ENCODE results near the gene RILPL1. TPM values are rescaled to one million over a fixed set of nuclear protein-coding genes. Genes with fewer than 3 reads are reported as not detected.
A peak's percentile ranks its signal among the peaks of the same experiment; 100 is the strongest.
"Not testable (repeated sequence)": the region's sequence is repeated elsewhere in the genome, so short reads cannot be mapped to it uniquely, and the experiment has no call there.

The RILPL1 gene
- polyA plus RNA-seq, 1 donor (not counting 4 experiments of a cell fraction or from before 2014, with no cell fraction given): 17.0 TPM

- H3K79me2 ChIP-seq (ENCODE audit: control insufficient read depth, insufficient read depth, low read length): peaks cover 16% of the 10 kb centered on the region
- H4K20me1 ChIP-seq (ENCODE audit: control insufficient read depth, extremely low read depth, insufficient read depth, low read length): no peaks in the 10 kb centered on the region
- FAIRE-seq (no peak), DNase-seq (ENCODE audit: low read depth, low spot score) (no peak)
- no peaks in the 10 kb centered on the region for H3K9me1 ChIP-seq (ENCODE audit: control insufficient read depth, extremely low read depth, insufficient read depth, low read length)
- dilution Hi-C loops (cut with MboI; ENCODE audit: extremely low pct_ligation_motif_present, low sequenced_read_pairs): no loop called here
- H3K27me3 ChIP-seq (ENCODE audit: control insufficient read depth, extremely low read depth, insufficient read depth, low read length): no peaks in the 10 kb centered on the region
- no peak overlapping the region for H3K4me3 ChIP-seq (ENCODE audit: control insufficient read depth in 2 of 3, extremely low read depth in 1 of 3, insufficient read depth in 2 of 3, low read depth in 1 of 3, low read length in 3 of 3)
- H3K4me1 ChIP-seq (ENCODE audit: control insufficient read depth, extremely low read depth, insufficient read depth, low read length): peaks cover 25% of the 10 kb centered on the region
- H3K4me2 ChIP-seq (ENCODE audit: control insufficient read depth, extremely low read depth, insufficient read depth, low read depth, low read length): no peak overlapping the region
- no peak overlapping the region for H2AFZ ChIP-seq (ENCODE audit: control insufficient read depth, low read length)
- H3K9me3 ChIP-seq (ENCODE audit: control insufficient read depth, low read depth, low read length): no peaks in the 10 kb centered on the region
- no peak overlapping the region for H3K9ac ChIP-seq (ENCODE audit: control insufficient read depth, extremely low read depth, insufficient read depth, low read length)
- no peak for TF ChIP-seq EZH2 (IDR thresholded peaks at IDR 0.05; ENCODE audit: low read length)
- TF ChIP-seq, protein P1, sequence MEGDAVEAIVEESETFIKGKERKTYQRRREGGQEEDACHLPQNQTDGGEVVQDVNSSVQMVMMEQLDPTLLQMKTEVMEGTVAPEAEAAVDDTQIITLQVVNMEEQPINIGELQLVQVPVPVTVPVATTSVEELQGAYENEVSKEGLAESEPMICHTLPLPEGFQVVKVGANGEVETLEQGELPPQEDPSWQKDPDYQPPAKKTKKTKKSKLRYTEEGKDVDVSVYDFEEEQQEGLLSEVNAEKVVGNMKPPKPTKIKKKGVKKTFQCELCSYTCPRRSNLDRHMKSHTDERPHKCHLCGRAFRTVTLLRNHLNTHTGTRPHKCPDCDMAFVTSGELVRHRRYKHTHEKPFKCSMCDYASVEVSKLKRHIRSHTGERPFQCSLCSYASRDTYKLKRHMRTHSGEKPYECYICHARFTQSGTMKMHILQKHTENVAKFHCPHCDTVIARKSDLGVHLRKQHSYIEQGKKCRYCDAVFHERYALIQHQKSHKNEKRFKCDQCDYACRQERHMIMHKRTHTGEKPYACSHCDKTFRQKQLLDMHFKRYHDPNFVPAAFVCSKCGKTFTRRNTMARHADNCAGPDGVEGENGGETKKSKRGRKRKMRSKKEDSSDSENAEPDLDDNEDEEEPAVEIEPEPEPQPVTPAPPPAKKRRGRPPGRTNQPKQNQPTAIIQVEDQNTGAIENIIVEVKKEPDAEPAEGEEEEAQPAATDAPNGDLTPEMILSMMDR (optimal IDR thresholded peaks at IDR 0.05 in 1 of 3, IDR thresholded peaks at IDR 0.05 in 1 of 3, conservative IDR thresholded peaks at IDR 0.05 in 1 of 3; ENCODE audit: extremely low read depth in 1 of 3, insufficient read depth in 2 of 3, low read length in 3 of 3): no peak
- no peak overlapping the region for H3K27ac ChIP-seq (ENCODE audit: control insufficient read depth, insufficient read depth, low read length)
- H3K36me3 ChIP-seq (ENCODE audit: control insufficient read depth in 2 of 2, extremely low read depth in 1 of 2, insufficient read depth in 2 of 2, low read length in 2 of 2): peaks cover 1 to 2% of the 10 kb centered on the region in 2 experiments
Measured at GRCh38 chr12:123433615-123434014, 99.9 kb downstream of the RILPL1 start.

- Histone ChIP-seq H3K79me2 (ENCODE audit: control insufficient read depth, insufficient read depth, low read length) (peaks cover 16% of the 10 kb centered on the region), H3K4me1 (ENCODE audit: control insufficient read depth, extremely low read depth, insufficient read depth, low read length) (peaks cover 25% of the 10 kb centered on the region), H3K4me2 (ENCODE audit: control insufficient read depth, extremely low read depth, insufficient read depth, low read depth, low read length) (peak overlapping the region; percentile 79), H2AFZ (ENCODE audit: control insufficient read depth, low read length) (peak overlapping the region; percentile 53), H3K27ac (ENCODE audit: control insufficient read depth, insufficient read depth, low read length) (peak overlapping the region; percentile 74), H3K4me3 (ENCODE audit: control insufficient read depth in 2 of 3, extremely low read depth in 1 of 3, insufficient read depth in 2 of 3, low read depth in 1 of 3, low read length in 3 of 3) (peak overlapping the region; percentile 5 to 43 (median 29)), H3K9ac (ENCODE audit: control insufficient read depth, extremely low read depth, insufficient read depth, low read length) (peak overlapping the region; percentile 67)
- FAIRE-seq: peak; percentile 61
- H3K9me1 ChIP-seq (ENCODE audit: control insufficient read depth, extremely low read depth, insufficient read depth, low read length); dilution Hi-C loops (cut with MboI; ENCODE audit: extremely low pct_ligation_motif_present, low sequenced_read_pairs); H3K36me3 ChIP-seq (ENCODE audit: control insufficient read depth in 2 of 2, extremely low read depth in 1 of 2, insufficient read depth in 2 of 2, low read length in 2 of 2); H4K20me1 ChIP-seq (ENCODE audit: control insufficient read depth, extremely low read depth, insufficient read depth, low read length); H3K9me3 ChIP-seq (ENCODE audit: control insufficient read depth, low read depth, low read length); H3K27me3 ChIP-seq (ENCODE audit: control insufficient read depth, extremely low read depth, insufficient read depth, low read length); DNase-seq (ENCODE audit: low read depth, low spot score): not testable (repeated sequence)
Measured at GRCh38 chr12:123431951-123432817, 101.3 kb downstream of the RILPL1 start.

- DNase-seq (ENCODE audit: low read depth, low spot score); H3K36me3 ChIP-seq (ENCODE audit: control insufficient read depth in 2 of 2, extremely low read depth in 1 of 2, insufficient read depth in 2 of 2, low read length in 2 of 2); H2AFZ ChIP-seq (ENCODE audit: control insufficient read depth, low read length); FAIRE-seq; H3K4me3 ChIP-seq (ENCODE audit: control insufficient read depth in 2 of 3, extremely low read depth in 1 of 3, insufficient read depth in 2 of 3, low read depth in 1 of 3, low read length in 3 of 3); H3K27me3 ChIP-seq (ENCODE audit: control insufficient read depth, extremely low read depth, insufficient read depth, low read length); H3K9me1 ChIP-seq (ENCODE audit: control insufficient read depth, extremely low read depth, insufficient read depth, low read length); H3K79me2 ChIP-seq (ENCODE audit: control insufficient read depth, insufficient read depth, low read length); dilution Hi-C loops (cut with MboI; ENCODE audit: extremely low pct_ligation_motif_present, low sequenced_read_pairs); H3K9ac ChIP-seq (ENCODE audit: control insufficient read depth, extremely low read depth, insufficient read depth, low read length); H3K4me2 ChIP-seq (ENCODE audit: control insufficient read depth, extremely low read depth, insufficient read depth, low read depth, low read length); H3K9me3 ChIP-seq (ENCODE audit: control insufficient read depth, low read depth, low read length); H4K20me1 ChIP-seq (ENCODE audit: control insufficient read depth, extremely low read depth, insufficient read depth, low read length); H3K27ac ChIP-seq (ENCODE audit: control insufficient read depth, insufficient read depth, low read length): not testable (repeated sequence)
- peaks cover 13% of the 10 kb centered on the region for H3K4me1 ChIP-seq (ENCODE audit: control insufficient read depth, extremely low read depth, insufficient read depth, low read length)
Measured at GRCh38 chr12:123429101-123429500, 104.4 kb downstream of the RILPL1 start.
